ENCODE data around the gene CD9.

- no peak for TF ChIP-seq POLR2AphosphoS5 (IDR thresholded peaks at IDR 0.05; ENCODE audit: low read depth, low read length)
- TF ChIP-seq POLR2A (IDR thresholded peaks at IDR 0.05; ENCODE audit: low read depth, low read length), result no peak
- TF ChIP-seq TAF1 (IDR thresholded peaks at IDR 0.05; ENCODE audit: low read depth, low read length), result no peak
- TF ChIP-seq SPI1 (IDR thresholded peaks at IDR 0.05; ENCODE audit: low read depth, low read length), result no peak
Measured at GRCh38 chr12:6271281-6271680, 71.1 kb downstream of the CD9 start.
